A673 (cell line): Measurements from ENCODE around the gene DOCK1. TPM values are rescaled to one million over a fixed set of nuclear protein-coding genes. Genes with fewer than 3 reads are reported as not detected.

ENCODE experiments used
- BruUV-seq: library from RNA; stranded (reverse); fragments of 400-500 nt; replicated peaks from 2 replicates; lab custom pipeline; 2021; lab: Mats Ljungman, UMichigan
- CTCF ChIA-PET: fragments of 300-600 bp; sonication (Branson Sonifier 250); formaldehyde crosslinking; loops from one replicate; lab custom pipeline; 2022; ENCODE audit warnings: antibody characterized with exemption; lab: Charles Lee
- POLR2A ChIA-PET: fragments of 300-600 bp; sonication (Branson Sonifier 250); formaldehyde crosslinking; loops from one replicate; lab custom pipeline; 2022; ENCODE audit warnings: antibody characterized with exemption; ENCODE audit not compliant: low non-redundant PET; lab: Charles Lee
- DNase-seq: peaks from one replicate; pipeline ENCODE4 v3.0.0-alpha.2; 2015; ENCODE audit warnings: low spot score
- H3K27ac ChIP-seq: fragments of 200-600 bp; sonication (generic); 2 replicates; pipeline ENCODE4 v1.5.1; 2016; ENCODE audit warnings: mixed run types, low read depth, mild to moderate bottlenecking, mixed read lengths, antibody characterized with exemption, low read length; ENCODE audit not compliant: poor library complexity, severe bottlenecking
- H3K27me3 ChIP-seq: fragments of 200-600 bp; sonication (generic); replicated peaks from 2 replicates; pipeline ENCODE4 v1.6.1; 2017; ENCODE audit warnings: mixed run types, low read depth, mild to moderate bottlenecking, mixed read lengths, antibody characterized with exemption, low read length; ENCODE audit not compliant: insufficient read depth, poor library complexity
- H3K36me3 ChIP-seq: fragments of 200-600 bp; sonication (generic); 2 replicates; pipeline ENCODE4 v1.6.1; 2016; ENCODE audit warnings: mixed run types, mild to moderate bottlenecking, mixed read lengths, antibody characterized with exemption, low read length; ENCODE audit not compliant: insufficient read depth, poor library complexity, severe bottlenecking
- H3K4me1 ChIP-seq: fragments of 200-600 bp; sonication (generic); 2 replicates; pipeline ENCODE4 v1.6.1; 2017; ENCODE audit warnings: mixed run types, mild to moderate bottlenecking, mixed read lengths, antibody characterized with exemption, low read length; ENCODE audit not compliant: insufficient read depth, poor library complexity, severe bottlenecking
- H3K4me3 ChIP-seq: fragments of 200-600 bp; sonication (generic); 2 replicates; pipeline ENCODE4 v1.5.1; 2016; ENCODE audit warnings: low read depth, mixed run types, mild to moderate bottlenecking, mixed read lengths, low read length; ENCODE audit not compliant: poor library complexity, severe bottlenecking
- H3K9me3 ChIP-seq: fragments of 200-600 bp; sonication (generic); 2 replicates; pipeline ENCODE4 v1.6.1; 2016; ENCODE audit warnings: mixed run types, low read depth, mild to moderate bottlenecking, mixed read lengths, antibody characterized with exemption, low read length; ENCODE audit not compliant: poor library complexity, severe bottlenecking
- EZH2 ChIP-seq: fragments of 200-600 bp; sonication (generic); IDR thresholded peaks from 2 replicates; pipeline ENCODE4 v1.6.1; 2017; ENCODE audit warnings: borderline replicate concordance, low read depth, mild to moderate bottlenecking, mixed read lengths, antibody characterized with exemption, low read length; ENCODE audit not compliant: poor library complexity, severe bottlenecking
- intact Hi-C: fragments of 100-400 bp; cut with micrococcal nuclease; formaldehyde crosslinking; loops from one replicate; pipeline ENCODE4 v1.10.0; 2022; ENCODE audit not compliant: unreplicated experiment
- total RNA-seq: library from RNA; stranded (reverse); gene quantifications from 2 replicates; pipeline ENCODE4 v1.2.3, GENCODE V29; 2021
- TF ChIP-seq, protein P1 (sequence below): fragments of 300-800, 200-600 bp; sonication (generic); conservative IDR thresholded peaks from 2 replicates; pipeline ENCODE4 v1.5.1; 2017; ENCODE audit warnings: low read depth, mild to moderate bottlenecking, antibody characterized with exemption, low read length, moderate library complexity, mixed read lengths

DOCK1 gene
- total RNA-seq, 1 experiment from 2014 or later = 30.7 TPM

- peaks cover 2% of the 10 kb centered on the region for H3K36me3 ChIP-seq
- no TSS peak for BruUV-seq
- TF ChIP-seq EZH2 = no peak
- TF ChIP-seq, protein P1, sequence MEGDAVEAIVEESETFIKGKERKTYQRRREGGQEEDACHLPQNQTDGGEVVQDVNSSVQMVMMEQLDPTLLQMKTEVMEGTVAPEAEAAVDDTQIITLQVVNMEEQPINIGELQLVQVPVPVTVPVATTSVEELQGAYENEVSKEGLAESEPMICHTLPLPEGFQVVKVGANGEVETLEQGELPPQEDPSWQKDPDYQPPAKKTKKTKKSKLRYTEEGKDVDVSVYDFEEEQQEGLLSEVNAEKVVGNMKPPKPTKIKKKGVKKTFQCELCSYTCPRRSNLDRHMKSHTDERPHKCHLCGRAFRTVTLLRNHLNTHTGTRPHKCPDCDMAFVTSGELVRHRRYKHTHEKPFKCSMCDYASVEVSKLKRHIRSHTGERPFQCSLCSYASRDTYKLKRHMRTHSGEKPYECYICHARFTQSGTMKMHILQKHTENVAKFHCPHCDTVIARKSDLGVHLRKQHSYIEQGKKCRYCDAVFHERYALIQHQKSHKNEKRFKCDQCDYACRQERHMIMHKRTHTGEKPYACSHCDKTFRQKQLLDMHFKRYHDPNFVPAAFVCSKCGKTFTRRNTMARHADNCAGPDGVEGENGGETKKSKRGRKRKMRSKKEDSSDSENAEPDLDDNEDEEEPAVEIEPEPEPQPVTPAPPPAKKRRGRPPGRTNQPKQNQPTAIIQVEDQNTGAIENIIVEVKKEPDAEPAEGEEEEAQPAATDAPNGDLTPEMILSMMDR = no peak
- H3K27ac ChIP-seq = no peak overlapping the region
- DNase-seq = no peak
- no peaks in the 10 kb centered on the region for H3K27me3 ChIP-seq
- no peak overlapping the region for H3K4me3 ChIP-seq
- CTCF ChIA-PET = no interaction called here
- intact Hi-C loops = no loop called here
- no peaks in the 10 kb centered on the region for H3K4me1 ChIP-seq
- no peaks in the 10 kb centered on the region for H3K9me3 ChIP-seq
- POLR2A ChIA-PET = no interaction called here
Measured at GRCh38 chr10:127036987-127037386, 131.8 kb downstream of the DOCK1 start.

DNA sequence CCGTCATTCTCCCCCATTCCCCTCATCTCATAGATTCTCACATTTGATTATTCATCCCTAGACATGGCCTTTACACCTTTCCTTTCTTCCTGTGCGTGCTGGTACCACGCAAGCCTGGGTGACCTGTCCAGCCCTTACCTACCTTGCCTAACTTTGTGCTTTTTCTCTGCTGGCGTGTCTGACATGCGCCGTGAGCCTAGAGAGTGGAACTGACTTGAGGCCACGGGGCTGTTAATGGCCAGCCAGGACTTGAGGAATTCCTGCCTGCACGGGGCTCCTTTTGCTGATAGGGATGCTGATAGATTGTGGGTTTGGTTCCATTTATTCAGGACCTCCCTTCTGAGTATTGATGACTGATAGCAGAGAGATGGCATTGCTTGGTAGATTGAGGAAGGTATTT, 134.2 kb downstream of the DOCK1 start:
- Histone ChIP-seq H3K27ac (no peak overlapping the region), H3K4me3 (no peak overlapping the region), H3K27me3 (no peaks in the 10 kb centered on the region), H3K36me3 (peaks cover 4% of the 10 kb centered on the region), H3K4me1 (peaks cover 4% of the 10 kb centered on the region), H3K9me3 (no peaks in the 10 kb centered on the region)
- TF ChIP-seq, protein P1 = no peak
- intact Hi-C loops = no loop called here
- ChIA-PET POLR2A (no interaction called here), CTCF (no interaction called here)
- DNase-seq = no peak
- no TSS peak for BruUV-seq

GRCh38 chr10:127040756-127041155, 135.5 kb downstream of the DOCK1 start:
- Histone ChIP-seq H3K27me3 (no peaks in the 10 kb centered on the region), H3K4me3 (no peak overlapping the region), H3K27ac (no peak overlapping the region), H3K4me1 (peaks cover 4% of the 10 kb centered on the region), H3K9me3 (no peaks in the 10 kb centered on the region), H3K36me3 (peaks cover 4% of the 10 kb centered on the region)
- DNase-seq = no peak
- intact Hi-C loops = no loop called here
- no peak for TF ChIP-seq EZH2
- TF ChIP-seq, protein P1 = no peak
- BruUV-seq = no TSS peak
- ChIA-PET CTCF (no interaction called here), POLR2A (no interaction called here)
